H9 (cell line): Measurements from ENCODE around the gene KAZN. TPM values are rescaled to one million over a fixed set of nuclear protein-coding genes. Genes with fewer than 3 reads are reported as not detected.

Source experiments
- DNase-seq: peaks from one replicate; pipeline ENCODE4 v3.0.0-alpha.2; 2017
- H2AFZ ChIP-seq: one replicate; pipeline ENCODE4 v1.6.1; 2013; ENCODE audit warnings: mild to moderate bottlenecking, low read length, control low read depth, moderate library complexity
- H2AK5ac ChIP-seq: 2 replicates; pipeline ENCODE4 v1.6.1; 2013; ENCODE audit warnings: low read length, control low read depth, mixed read lengths; ENCODE audit not compliant: insufficient read length
- H2BK120ac ChIP-seq: one replicate; pipeline ENCODE4 v1.6.1; 2013; ENCODE audit warnings: low read depth, mild to moderate bottlenecking, low read length, control low read depth, inconsistent platforms; ENCODE audit not compliant: poor library complexity, severe bottlenecking
- H2BK12ac ChIP-seq: 2 replicates; pipeline ENCODE4 v1.6.1; 2013; ENCODE audit warnings: low read length, control low read depth, mixed read lengths, low read depth; ENCODE audit not compliant: insufficient read length
- H2BK15ac ChIP-seq: 2 replicates; pipeline ENCODE4 v1.6.1; 2013; ENCODE audit warnings: low read depth, low read length, control low read depth
- H2BK20ac ChIP-seq: one replicate; pipeline ENCODE4 v1.6.1; 2013; ENCODE audit warnings: low read depth, mild to moderate bottlenecking, low read length, control low read depth, inconsistent platforms; ENCODE audit not compliant: poor library complexity, severe bottlenecking
- H2BK5ac ChIP-seq: 2 replicates; pipeline ENCODE4 v1.6.1; 2013; ENCODE audit warnings: low read length, control low read depth, mixed read lengths; ENCODE audit not compliant: insufficient read length
- H3K14ac ChIP-seq: 2 replicates; pipeline ENCODE4 v1.6.1; 2013; ENCODE audit warnings: low read length, control low read depth; ENCODE audit not compliant: insufficient read depth
- H3K18ac ChIP-seq: 2 replicates; pipeline ENCODE4 v1.6.1; 2013; ENCODE audit warnings: low read depth, mild to moderate bottlenecking, mixed read lengths, low read length, control low read depth; ENCODE audit not compliant: insufficient read length
- H3K23ac ChIP-seq: 2 replicates; pipeline ENCODE4 v1.6.1; 2013; ENCODE audit warnings: low read length, control low read depth, mixed read lengths, low read depth; ENCODE audit not compliant: insufficient read length
- H3K23me2 ChIP-seq: 2 replicates; pipeline ENCODE4 v1.6.1; 2013; ENCODE audit warnings: low read depth, mild to moderate bottlenecking, mixed read lengths, low read length, control low read depth; ENCODE audit not compliant: insufficient read length, poor library complexity, severe bottlenecking
- H3K27ac ChIP-seq: 2 replicates; pipeline ENCODE4 v1.5.1; 2013; ENCODE audit warnings: low read length, control low read depth, mixed read lengths, low read depth; ENCODE audit not compliant: insufficient read length
- H3K27me3 ChIP-seq: 2 replicates; pipeline ENCODE4 v1.6.1; 2013; ENCODE audit warnings: low read length, control low read depth, inconsistent platforms; ENCODE audit not compliant: insufficient read depth
- H3K4ac ChIP-seq: 2 replicates; pipeline ENCODE4 v1.6.1; 2013; ENCODE audit warnings: low read depth, mild to moderate bottlenecking, control low read depth, inconsistent platforms, low read length, moderate library complexity
- H3K4me1 ChIP-seq: 2 replicates; pipeline ENCODE4 v1.6.1; 2013; ENCODE audit warnings: low read length, control low read depth, inconsistent platforms; ENCODE audit not compliant: insufficient read depth
- H3K4me2 ChIP-seq: 2 replicates; pipeline ENCODE4 v1.6.1; 2013; ENCODE audit warnings: low read length, control low read depth, mixed read lengths; ENCODE audit not compliant: insufficient read length, insufficient read depth
- H3K56ac ChIP-seq: 2 replicates; pipeline ENCODE4 v1.6.1; 2013; ENCODE audit warnings: low read depth, mild to moderate bottlenecking, mixed read lengths, low read length, control low read depth; ENCODE audit not compliant: insufficient read length
- H3K79me1 ChIP-seq: 2 replicates; pipeline ENCODE4 v1.6.1; 2013; ENCODE audit warnings: low read depth, mild to moderate bottlenecking, moderate library complexity, low read length, control low read depth, inconsistent platforms; ENCODE audit not compliant: insufficient read depth, poor library complexity, severe bottlenecking
- H3K79me2 ChIP-seq: 2 replicates; pipeline ENCODE4 v1.6.1; 2013; ENCODE audit warnings: low read length, control low read depth, inconsistent platforms; ENCODE audit not compliant: insufficient read depth
- H3K9ac ChIP-seq: 2 replicates; pipeline ENCODE4 v1.6.1; 2013; ENCODE audit warnings: low read length, control low read depth, mixed read lengths; ENCODE audit not compliant: insufficient read length; ENCODE audit errors: extremely low read depth
- H3K9me3 ChIP-seq: one replicate; pipeline ENCODE4 v1.6.1; 2013; ENCODE audit warnings: low read depth, low read length, inconsistent platforms; ENCODE audit not compliant: control insufficient read depth
- H3T11ph ChIP-seq: one replicate; pipeline ENCODE4 v1.6.1; 2013; ENCODE audit warnings: mild to moderate bottlenecking, low read length, control low read depth, inconsistent platforms
- H4K20me1 ChIP-seq: one replicate; pipeline ENCODE4 v1.6.1; 2013; ENCODE audit not compliant: control insufficient read depth, insufficient read length, insufficient read depth
- H4K5ac ChIP-seq: 2 replicates; pipeline ENCODE4 v1.6.1; 2013; ENCODE audit warnings: low read depth, mild to moderate bottlenecking, mixed read lengths, low read length, control low read depth; ENCODE audit not compliant: insufficient read length
- H4K8ac ChIP-seq: replicated peaks from 2 replicates; pipeline ENCODE4 v1.6.1; 2013; ENCODE audit warnings: low read length, control low read depth, mixed read lengths, low read depth; ENCODE audit not compliant: insufficient read length
- H4K91ac ChIP-seq: 2 replicates; pipeline ENCODE4 v1.6.1; 2013; ENCODE audit warnings: low read depth, mild to moderate bottlenecking, moderate library complexity, mixed read lengths, low read length, control low read depth; ENCODE audit not compliant: insufficient read length
- H3K27ac Mint-ChIP-seq, 3 experiments: 2 replicates in 2 of 3; 3 replicates in 1 of 3; pipeline ENCODE4 v1.8.0; 2020 to 2021; ENCODE audit warnings: mixed read lengths in 3 of 3, mild to moderate bottlenecking in 1 of 3, moderate library complexity in 1 of 3
- H3K27me3 Mint-ChIP-seq: 2 replicates; pipeline ENCODE4 v1.8.0; 2021; ENCODE audit warnings: low read depth, mild to moderate bottlenecking, moderate library complexity, mixed read lengths
- H3K36me3 Mint-ChIP-seq, 3 experiments: 2 replicates in 2 of 3; 3 replicates in 1 of 3; pipeline ENCODE4 v1.8.0; 2020 to 2021; ENCODE audit warnings: low read depth in 3 of 3, mixed read lengths in 3 of 3; ENCODE audit not compliant: insufficient read depth in 1 of 3
- H3K4me1 Mint-ChIP-seq, 2 experiments: 2 replicates each; pipeline ENCODE4 v1.8.0; 2020; ENCODE audit warnings: mixed read lengths in 2 of 2
- H3K4me3 Mint-ChIP-seq, 2 experiments: 2 replicates in 1 of 2; 3 replicates in 1 of 2; pipeline ENCODE4 v1.8.0; 2020 to 2021; ENCODE audit warnings: mild to moderate bottlenecking in 2 of 2, mixed read lengths in 2 of 2, moderate library complexity in 1 of 2
- H3K9me3 Mint-ChIP-seq, 2 experiments: 2 replicates in 1 of 2; 3 replicates in 1 of 2; pipeline ENCODE4 v1.8.0; 2020; ENCODE audit warnings: mild to moderate bottlenecking in 2 of 2, mixed read lengths in 2 of 2, moderate library complexity in 1 of 2
- WGBS: extraction: QIAGEN DNeasy Blood & Tissue Kit; methylation state at CpG from one replicate; pipeline ENCODE4 v1.1.7; 2013; ENCODE audit warnings: missing lambda C conversion rate, low lambda C conversion rate, mixed read lengths; ENCODE audit not compliant: insufficient read length; ENCODE audit errors: extremely low coverage; 5-methylcytosine and 5-hydroxymethylcytosine counted together
- total RNA-seq: library from RNA; stranded (reverse); gene quantifications from 2 replicates; pipeline ENCODE4 v1.2.1, GENCODE V29; 2021
- TF ChIP-seq, protein P1 (sequence below): fragments of 200-600 bp; sonication (generic); conservative IDR thresholded peaks from 3 replicates; pipeline ENCODE4 v1.8.0; 2021; ENCODE audit warnings: antibody characterized with exemption, mild to moderate bottlenecking

Gene KAZN
- total RNA-seq, 1 experiment from 2014 or later: 7.6 TPM

DNA sequence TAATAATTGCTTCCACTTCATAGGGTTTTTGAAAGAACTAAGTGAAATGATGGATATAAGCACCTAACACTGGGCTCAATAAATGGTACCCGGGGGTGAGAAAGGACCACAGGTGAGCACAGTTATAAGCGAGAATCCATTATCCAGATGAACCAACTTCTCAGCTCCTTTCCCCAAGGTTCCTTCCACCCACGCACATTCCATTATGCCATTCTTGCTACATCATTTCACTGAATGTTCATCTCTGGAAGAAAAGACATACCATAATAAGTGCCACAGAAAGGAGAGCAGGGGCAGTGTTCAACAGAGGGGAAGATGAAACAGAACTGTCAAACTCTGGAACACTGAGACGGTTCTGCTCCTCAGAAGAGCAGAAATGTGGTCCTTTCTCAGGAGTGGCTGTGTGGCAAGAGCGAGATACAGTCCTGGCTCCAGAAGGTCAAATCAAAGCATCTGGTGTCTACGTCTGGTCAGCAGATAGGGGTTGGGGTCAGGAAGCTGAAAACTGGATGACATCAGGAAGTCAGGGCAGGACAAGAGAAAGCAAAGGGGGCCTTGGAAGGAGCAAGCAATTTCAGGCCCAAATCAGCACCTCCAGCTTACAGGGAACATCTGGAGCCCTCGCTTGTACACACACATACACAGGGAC is 299.6 kb downstream of the KAZN start:
- Histone ChIP-seq H2AK5ac (no peak overlapping the region), H3K23me2 (no peaks in the 10 kb centered on the region), H3K23ac (no peak overlapping the region), H4K20me1 (no peaks in the 10 kb centered on the region), H3K18ac (no peak overlapping the region), H4K5ac (no peak overlapping the region), H4K91ac (no peak overlapping the region), H2BK20ac (no peak overlapping the region), H3T11ph (no peak overlapping the region), H2BK15ac (no peak overlapping the region), H3K9ac (no peak overlapping the region), H3K9me3 (no peaks in the 10 kb centered on the region), H3K56ac (no peak overlapping the region), H3K79me1 (no peaks in the 10 kb centered on the region), H2BK12ac (no peak overlapping the region), H3K4me2 (no peak overlapping the region), H3K27me3 (no peaks in the 10 kb centered on the region), H3K79me2 (no peaks in the 10 kb centered on the region), H4K8ac (no peak overlapping the region), H3K4me1 (no peaks in the 10 kb centered on the region), H3K4ac (no peak overlapping the region), H3K14ac (no peak overlapping the region), H2AFZ (no peak overlapping the region), H2BK120ac (no peak overlapping the region), H3K27ac (no peak overlapping the region), H2BK5ac (no peak overlapping the region)
- no peaks in the 10 kb centered on the region; the same call in 1 of the 2 replicates for H3K27me3 Mint-ChIP-seq
- H3K4me3 Mint-ChIP-seq: no peak overlapping the region
- TF ChIP-seq, protein P1, sequence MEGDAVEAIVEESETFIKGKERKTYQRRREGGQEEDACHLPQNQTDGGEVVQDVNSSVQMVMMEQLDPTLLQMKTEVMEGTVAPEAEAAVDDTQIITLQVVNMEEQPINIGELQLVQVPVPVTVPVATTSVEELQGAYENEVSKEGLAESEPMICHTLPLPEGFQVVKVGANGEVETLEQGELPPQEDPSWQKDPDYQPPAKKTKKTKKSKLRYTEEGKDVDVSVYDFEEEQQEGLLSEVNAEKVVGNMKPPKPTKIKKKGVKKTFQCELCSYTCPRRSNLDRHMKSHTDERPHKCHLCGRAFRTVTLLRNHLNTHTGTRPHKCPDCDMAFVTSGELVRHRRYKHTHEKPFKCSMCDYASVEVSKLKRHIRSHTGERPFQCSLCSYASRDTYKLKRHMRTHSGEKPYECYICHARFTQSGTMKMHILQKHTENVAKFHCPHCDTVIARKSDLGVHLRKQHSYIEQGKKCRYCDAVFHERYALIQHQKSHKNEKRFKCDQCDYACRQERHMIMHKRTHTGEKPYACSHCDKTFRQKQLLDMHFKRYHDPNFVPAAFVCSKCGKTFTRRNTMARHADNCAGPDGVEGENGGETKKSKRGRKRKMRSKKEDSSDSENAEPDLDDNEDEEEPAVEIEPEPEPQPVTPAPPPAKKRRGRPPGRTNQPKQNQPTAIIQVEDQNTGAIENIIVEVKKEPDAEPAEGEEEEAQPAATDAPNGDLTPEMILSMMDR: no peak
- H3K36me3 Mint-ChIP-seq: no peaks in the 10 kb centered on the region
- no peak for DNase-seq
- WGBS: no CpG with 5 or more reads among the region's 7 CpGs
- peaks cover 23 to 28% of the 10 kb centered on the region in 2 experiments for H3K4me1 Mint-ChIP-seq
- no peak overlapping the region for H3K27ac Mint-ChIP-seq
- H3K9me3 Mint-ChIP-seq: no peaks in the 10 kb centered on the region; a peak in 1 of 5 replicates
